ENCODE measurements around the gene DNASE1L1. TPM values are rescaled to one million over a fixed set of nuclear protein-coding genes. Genes with fewer than 3 reads are reported as not detected.

The DNASE1L1 gene
- polyA plus RNA-seq, 1 donor from 2014 or later = 9.2 TPM

DNA sequence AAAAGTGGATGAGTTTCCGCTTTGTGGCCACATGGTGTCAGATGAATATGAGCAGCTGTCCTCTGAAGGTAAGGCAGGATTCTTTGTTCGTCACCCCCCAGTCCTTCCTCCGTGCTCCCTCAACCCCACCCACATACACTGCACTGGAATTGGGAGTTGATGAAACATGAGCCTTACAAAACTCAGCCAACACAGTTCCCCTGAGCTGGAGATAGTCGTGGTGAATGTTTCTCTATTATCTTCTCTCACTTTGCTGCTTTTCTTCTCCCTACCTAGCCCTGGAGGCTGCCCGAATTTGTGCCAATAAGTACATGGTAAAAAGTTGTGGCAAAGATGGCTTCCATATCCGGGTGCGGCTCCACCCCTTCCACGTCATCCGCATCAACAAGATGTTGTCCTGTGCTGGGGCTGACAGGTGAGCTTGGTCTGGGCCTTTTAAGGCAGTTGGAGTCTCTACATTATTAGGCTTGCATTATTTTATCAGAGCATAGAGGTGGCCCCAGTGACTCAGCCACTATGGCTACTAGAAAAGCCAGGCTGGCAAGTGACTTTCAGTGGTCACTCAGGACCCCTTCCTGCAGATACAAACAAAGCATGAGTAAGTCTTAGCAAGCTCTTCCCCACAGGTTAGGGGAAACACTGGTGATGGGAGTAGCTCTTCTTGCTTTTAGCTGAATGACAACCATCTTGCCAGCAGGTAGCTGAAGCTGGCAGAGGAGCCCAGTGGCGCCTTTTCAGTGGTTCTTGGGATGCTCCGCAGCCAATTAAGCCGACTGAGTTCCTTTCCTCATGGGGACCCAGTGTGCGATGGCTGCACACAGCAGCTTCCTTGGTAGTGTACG is 9.3 kb downstream of the DNASE1L1 start (continued):
- TF ChIP-seq, protein P1, sequence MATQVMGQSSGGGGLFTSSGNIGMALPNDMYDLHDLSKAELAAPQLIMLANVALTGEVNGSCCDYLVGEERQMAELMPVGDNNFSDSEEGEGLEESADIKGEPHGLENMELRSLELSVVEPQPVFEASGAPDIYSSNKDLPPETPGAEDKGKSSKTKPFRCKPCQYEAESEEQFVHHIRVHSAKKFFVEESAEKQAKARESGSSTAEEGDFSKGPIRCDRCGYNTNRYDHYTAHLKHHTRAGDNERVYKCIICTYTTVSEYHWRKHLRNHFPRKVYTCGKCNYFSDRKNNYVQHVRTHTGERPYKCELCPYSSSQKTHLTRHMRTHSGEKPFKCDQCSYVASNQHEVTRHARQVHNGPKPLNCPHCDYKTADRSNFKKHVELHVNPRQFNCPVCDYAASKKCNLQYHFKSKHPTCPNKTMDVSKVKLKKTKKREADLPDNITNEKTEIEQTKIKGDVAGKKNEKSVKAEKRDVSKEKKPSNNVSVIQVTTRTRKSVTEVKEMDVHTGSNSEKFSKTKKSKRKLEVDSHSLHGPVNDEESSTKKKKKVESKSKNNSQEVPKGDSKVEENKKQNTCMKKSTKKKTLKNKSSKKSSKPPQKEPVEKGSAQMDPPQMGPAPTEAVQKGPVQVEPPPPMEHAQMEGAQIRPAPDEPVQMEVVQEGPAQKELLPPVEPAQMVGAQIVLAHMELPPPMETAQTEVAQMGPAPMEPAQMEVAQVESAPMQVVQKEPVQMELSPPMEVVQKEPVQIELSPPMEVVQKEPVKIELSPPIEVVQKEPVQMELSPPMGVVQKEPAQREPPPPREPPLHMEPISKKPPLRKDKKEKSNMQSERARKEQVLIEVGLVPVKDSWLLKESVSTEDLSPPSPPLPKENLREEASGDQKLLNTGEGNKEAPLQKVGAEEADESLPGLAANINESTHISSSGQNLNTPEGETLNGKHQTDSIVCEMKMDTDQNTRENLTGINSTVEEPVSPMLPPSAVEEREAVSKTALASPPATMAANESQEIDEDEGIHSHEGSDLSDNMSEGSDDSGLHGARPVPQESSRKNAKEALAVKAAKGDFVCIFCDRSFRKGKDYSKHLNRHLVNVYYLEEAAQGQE (IDR thresholded peaks at IDR 0.05; ENCODE audit: borderline replicate concordance) = no peak
- no peak for TF ChIP-seq TAF1 (IDR thresholded peaks at IDR 0.05; ENCODE audit: low read depth)
- no peak for TF ChIP-seq SMC3 (conservative IDR thresholded peaks at IDR 0.05; ENCODE audit: poor library complexity)

DNA sequence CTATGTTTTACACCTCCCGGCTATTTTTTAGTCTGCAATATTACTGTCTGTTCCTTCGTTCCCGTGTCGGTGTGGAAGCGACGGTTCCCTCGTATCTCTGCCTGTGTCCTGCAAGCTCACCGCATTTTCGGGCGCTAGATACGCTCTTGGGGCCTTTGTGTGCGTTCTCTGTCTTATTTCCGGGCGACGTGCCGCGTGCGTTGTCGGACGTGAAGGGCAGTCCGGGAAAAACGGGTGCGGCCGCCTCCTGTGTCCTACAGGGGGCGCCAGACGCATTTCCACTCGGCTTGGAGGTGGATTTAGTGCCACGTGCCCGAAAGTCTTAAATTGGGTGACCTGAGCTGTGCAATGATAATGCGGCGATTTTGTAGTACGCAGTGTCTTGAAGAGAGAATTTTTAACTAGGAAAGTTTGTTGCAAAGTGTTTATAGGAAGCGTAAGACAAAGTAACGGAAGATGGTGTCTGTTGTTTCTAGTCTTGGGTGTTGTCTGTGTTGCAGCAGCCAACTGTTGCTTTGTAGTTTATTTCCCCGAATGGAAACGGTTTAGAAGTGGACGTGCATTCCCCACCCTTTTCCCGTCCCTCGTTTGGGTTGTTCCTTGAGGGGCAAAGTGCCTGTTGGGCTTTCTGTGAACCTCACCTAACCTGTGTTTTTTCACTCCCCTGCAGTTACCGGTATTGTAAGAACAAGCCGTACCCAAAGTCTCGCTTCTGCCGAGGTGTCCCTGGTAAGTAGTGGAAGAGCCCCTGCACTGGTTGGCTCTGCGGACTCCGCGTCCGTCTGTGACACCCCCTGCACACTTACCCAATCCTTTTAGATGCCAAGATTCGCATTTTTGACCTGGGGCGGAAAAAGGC is 10.2 kb downstream of the DNASE1L1 start:
- H2AFZ ChIP-seq (ENCODE audit: low read depth, low read length) = no peak overlapping the region
- H3K9me3 ChIP-seq (ENCODE audit: low read length) = no peaks in the 10 kb centered on the region
- H3K79me2 ChIP-seq (replicated peaks; ENCODE audit: insufficient read depth, low read length) = peaks cover 4% of the 10 kb centered on the region
- peak overlapping the region; percentile 39 for H3K4me2 ChIP-seq (ENCODE audit: low read length)
- no peaks in the 10 kb centered on the region for H3K9me2 ChIP-seq (ENCODE audit: insufficient read depth, low read length)
- H3K27me3 ChIP-seq (ENCODE audit: insufficient read depth, low read depth, low read length) = no peaks in the 10 kb centered on the region
- H3K27ac ChIP-seq (ENCODE audit: low read length) = peak overlapping the region; percentile 95
- peak; percentile 93 for TF ChIP-seq MXI1 (conservative IDR thresholded peaks at IDR 0.05; ENCODE audit: poor library complexity, severe bottlenecking)
- peak; percentile 67 for TF ChIP-seq RAD21 (conservative IDR thresholded peaks at IDR 0.05)
- peak; percentile 75 for TF ChIP-seq SMC3 (conservative IDR thresholded peaks at IDR 0.05; ENCODE audit: poor library complexity)
- TF ChIP-seq CTCF (IDR thresholded peaks at IDR 0.05; ENCODE audit: poor library complexity, severe bottlenecking) = peak; percentile 82
- no peak for TF ChIP-seq EZH2 (IDR thresholded peaks at IDR 0.05; ENCODE audit: borderline replicate concordance, insufficient read depth, low read length, poor library complexity, severe bottlenecking)
- no peak for TF ChIP-seq TAF1 (IDR thresholded peaks at IDR 0.05; ENCODE audit: low read depth)
- TF ChIP-seq POLR2AphosphoS5 (IDR thresholded peaks at IDR 0.05) = no peak
- no peaks in the 10 kb centered on the region for H3K36me3 ChIP-seq (ENCODE audit: insufficient read depth, low read length)
- peak overlapping the region; percentile 81 for H3K4me3 ChIP-seq (ENCODE audit: low read length)
- peaks cover 5% of the 10 kb centered on the region for H4K20me1 ChIP-seq (ENCODE audit: insufficient read depth)
- H3K9ac ChIP-seq (ENCODE audit: low read length) = peak overlapping the region; percentile 97
- no peaks in the 10 kb centered on the region for H3F3A ChIP-seq (ENCODE audit: insufficient read depth, low read length, poor library complexity, severe bottlenecking)

All from neural cell (in vitro differentiated cells).